ENCODE measurements around the gene COL4A1. TPM values are rescaled to one million over a fixed set of nuclear protein-coding genes. Genes with fewer than 3 reads are reported as not detected.
A peak's percentile ranks its signal among the peaks of the same experiment; 100 is the strongest.

The COL4A1 gene
- total RNA-seq, 1 donor from 2014 or later, result 5,210 TPM

DNA sequence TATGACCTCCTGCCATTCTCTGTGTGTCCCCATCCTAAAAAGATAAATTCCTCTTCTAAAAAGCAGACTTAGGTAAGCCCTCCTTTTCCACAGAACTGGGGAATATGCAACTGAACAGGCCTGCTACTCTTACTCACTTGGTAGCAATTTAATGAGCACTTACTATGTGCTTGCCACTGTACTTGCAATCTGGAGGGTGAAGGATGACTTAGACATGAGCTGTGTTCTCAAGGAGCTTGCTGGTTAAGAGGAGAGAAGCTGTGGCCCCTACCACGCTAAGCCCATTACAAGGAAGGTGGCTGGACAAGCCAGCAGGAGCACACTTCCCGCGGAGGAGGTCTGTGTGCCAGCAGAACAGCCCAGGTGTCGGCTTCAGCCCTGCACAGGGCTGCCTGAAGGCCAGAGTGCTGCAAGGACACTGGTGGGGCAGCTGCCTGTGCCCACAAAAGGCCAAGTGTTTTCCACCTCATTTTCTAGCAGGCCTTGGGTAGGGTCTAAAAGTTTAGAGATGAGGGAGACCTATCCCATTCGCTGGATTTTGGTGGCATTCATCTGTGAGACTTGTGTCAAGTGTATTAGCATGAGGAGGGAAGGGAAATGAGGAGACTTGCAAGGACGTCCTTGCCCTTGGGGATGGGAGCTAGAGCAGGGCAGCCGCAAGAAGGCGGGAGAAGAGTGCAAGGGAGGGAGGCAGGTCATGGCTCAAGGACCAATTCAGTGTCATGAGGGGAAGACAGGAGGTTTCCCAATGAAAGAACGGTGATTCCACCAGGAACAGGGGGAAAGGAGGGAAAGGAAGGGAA lies 52.0 kb downstream of the COL4A1 start:
- TF ChIP-seq CTCF (IDR thresholded peaks at IDR 0.05), result no peak
- H3K36me3 Mint-ChIP-seq (ENCODE audit: low read depth), result peaks cover 27% of the 10 kb centered on the region
- H3K9me3 Mint-ChIP-seq (ENCODE audit: low read depth), result no peaks in the 10 kb centered on the region
- H3K4me3 Mint-ChIP-seq (ENCODE audit: unreplicated experiment), result no peak overlapping the region
- no peak for DNase-seq (ENCODE audit: low spot score)
- peaks cover 70% of the 10 kb centered on the region for H3K4me1 Mint-ChIP-seq (ENCODE audit: low read depth)
- no peaks in the 10 kb centered on the region for H3K27me3 Mint-ChIP-seq (ENCODE audit: low read depth)
- H3K27ac Mint-ChIP-seq (ENCODE audit: unreplicated experiment), result peak overlapping the region; percentile 94

DNA sequence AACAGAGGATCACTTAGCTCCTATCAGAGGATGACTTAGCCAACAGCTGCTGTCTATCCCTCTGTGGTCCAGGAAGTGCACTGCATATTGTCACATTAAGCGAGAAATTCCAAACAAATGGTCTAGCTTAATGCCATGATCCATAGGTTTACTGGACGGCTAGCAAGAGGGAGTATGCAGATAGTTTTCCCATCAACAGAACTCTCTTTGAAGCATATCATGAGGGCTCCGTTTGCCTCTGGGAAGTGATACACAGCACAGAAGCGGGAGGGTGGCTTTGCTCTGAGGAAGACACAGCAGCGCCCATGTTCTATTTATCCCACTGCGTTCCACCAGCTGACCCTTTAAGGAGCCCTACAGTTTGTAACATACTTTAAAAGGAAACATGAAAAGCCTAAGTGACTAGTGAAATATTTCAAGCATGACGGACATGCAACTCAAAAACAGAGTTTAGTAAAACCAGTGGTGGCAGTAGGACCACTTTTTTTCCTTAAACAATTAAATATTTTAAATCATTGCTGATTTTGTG lies 52.7 kb downstream of the COL4A1 start:
- TF ChIP-seq CTCF (IDR thresholded peaks at IDR 0.05), result peak; percentile 50
- no peaks in the 10 kb centered on the region for H3K27me3 Mint-ChIP-seq (ENCODE audit: low read depth)
- no peak overlapping the region for H3K4me3 Mint-ChIP-seq (ENCODE audit: unreplicated experiment)
- peaks cover 26% of the 10 kb centered on the region for H3K36me3 Mint-ChIP-seq (ENCODE audit: low read depth)
- H3K9me3 Mint-ChIP-seq (ENCODE audit: low read depth), result no peaks in the 10 kb centered on the region
- H3K27ac Mint-ChIP-seq (ENCODE audit: unreplicated experiment), result peak overlapping the region; percentile 94
- H3K4me1 Mint-ChIP-seq (ENCODE audit: low read depth), result peaks cover 72% of the 10 kb centered on the region
- no peak for DNase-seq (ENCODE audit: low spot score)

DNA sequence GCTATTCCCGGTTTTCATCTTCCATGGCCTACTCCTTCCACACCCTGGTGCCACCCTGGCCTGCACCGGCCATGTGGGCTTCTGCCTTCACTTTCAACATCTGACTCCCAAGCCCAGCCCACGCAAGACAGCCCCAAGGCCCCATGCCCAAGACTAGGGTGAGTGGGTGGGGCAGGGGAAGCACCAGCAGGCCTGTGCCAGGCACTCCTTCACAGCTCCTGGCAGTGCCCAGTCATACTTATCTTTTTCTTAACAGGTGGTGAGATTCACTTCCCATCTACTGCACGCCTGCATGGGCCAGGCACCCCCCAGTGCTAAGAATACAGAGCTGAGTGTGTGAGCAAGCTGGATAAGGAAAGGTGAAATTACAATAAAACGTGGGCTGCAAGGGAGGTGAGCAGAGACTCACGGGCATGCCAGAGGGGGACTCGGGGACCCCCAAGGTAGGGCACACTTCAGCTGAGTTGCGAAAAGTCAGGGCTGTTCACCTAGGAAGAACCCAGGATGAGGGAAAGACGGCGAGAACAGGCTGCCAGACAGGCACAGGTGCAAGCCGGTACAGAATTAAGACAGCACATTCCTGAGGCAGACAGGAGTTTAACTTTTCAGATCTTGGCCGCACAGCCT lies 55.7 kb downstream of the COL4A1 start:
- Mint-ChIP-seq H3K4me3 (ENCODE audit: unreplicated experiment) (peak overlapping the region; percentile 28), H3K36me3 (ENCODE audit: low read depth) (peaks cover 28% of the 10 kb centered on the region), H3K4me1 (ENCODE audit: low read depth) (peaks cover 77% of the 10 kb centered on the region), H3K27me3 (ENCODE audit: low read depth) (no peaks in the 10 kb centered on the region), H3K9me3 (ENCODE audit: low read depth) (no peaks in the 10 kb centered on the region), H3K27ac (ENCODE audit: unreplicated experiment) (peak overlapping the region; percentile 99)
- no peak for DNase-seq (ENCODE audit: low spot score)
- TF ChIP-seq CTCF (IDR thresholded peaks at IDR 0.05), result no peak

DNA sequence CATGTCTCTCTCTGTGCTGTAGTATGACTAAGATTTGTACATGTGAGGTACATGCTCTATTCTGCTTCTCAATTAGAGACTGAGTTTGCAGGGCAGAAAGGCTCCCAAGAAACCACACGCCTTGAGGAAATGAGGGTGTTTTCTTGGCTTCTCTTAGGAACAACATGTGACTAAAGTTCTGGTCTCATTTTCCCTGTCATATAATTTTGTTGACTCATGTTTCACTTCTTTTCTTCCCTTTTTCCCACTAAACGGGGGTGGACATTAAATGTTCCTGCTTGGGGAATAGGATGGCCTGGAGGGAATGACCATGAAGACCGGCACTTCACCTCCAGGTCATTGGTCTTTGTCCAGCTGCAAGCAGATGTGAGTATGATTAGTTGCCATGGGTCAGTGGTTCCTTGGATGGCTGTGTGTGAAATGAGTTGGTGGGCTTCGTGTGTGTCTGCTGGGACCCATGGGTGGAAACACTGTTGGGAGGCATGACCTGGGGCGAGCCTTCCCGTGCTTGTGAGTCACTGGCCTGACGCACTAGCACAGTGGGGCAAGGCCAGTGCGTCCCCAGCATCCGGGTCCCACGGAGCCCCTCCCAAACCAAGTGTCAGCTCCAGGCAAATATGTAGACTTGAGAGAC lies 56.6 kb downstream of the COL4A1 start:
- H3K36me3 Mint-ChIP-seq (ENCODE audit: low read depth), result peaks cover 30% of the 10 kb centered on the region
- peak overlapping the region; percentile 99 for H3K27ac Mint-ChIP-seq (ENCODE audit: unreplicated experiment)
- DNase-seq (ENCODE audit: low spot score), result no peak
- no peaks in the 10 kb centered on the region for H3K9me3 Mint-ChIP-seq (ENCODE audit: low read depth)
- no peaks in the 10 kb centered on the region for H3K27me3 Mint-ChIP-seq (ENCODE audit: low read depth)
- no peak for TF ChIP-seq CTCF (IDR thresholded peaks at IDR 0.05)
- H3K4me1 Mint-ChIP-seq (ENCODE audit: low read depth), result peaks cover 79% of the 10 kb centered on the region
- peak overlapping the region; percentile 58 for H3K4me3 Mint-ChIP-seq (ENCODE audit: unreplicated experiment)

- Mint-ChIP-seq H3K4me3 (ENCODE audit: unreplicated experiment) (no peak overlapping the region), H3K36me3 (ENCODE audit: low read depth) (peaks cover 26% of the 10 kb centered on the region), H3K27me3 (ENCODE audit: low read depth) (no peaks in the 10 kb centered on the region), H3K27ac (ENCODE audit: unreplicated experiment) (peak overlapping the region; percentile 99), H3K9me3 (ENCODE audit: low read depth) (no peaks in the 10 kb centered on the region), H3K4me1 (ENCODE audit: low read depth) (peaks cover 79% of the 10 kb centered on the region)
- TF ChIP-seq CTCF (IDR thresholded peaks at IDR 0.05), result no peak
- DNase-seq (ENCODE audit: low spot score), result no peak
Observed at GRCh38 chr13:110249326-110249725, 57.6 kb downstream of the COL4A1 start.

All from chondrocyte (in vitro differentiated cells).